ENCODE measurements around the gene SLC25A10.

The SLC25A10 gene

DNA sequence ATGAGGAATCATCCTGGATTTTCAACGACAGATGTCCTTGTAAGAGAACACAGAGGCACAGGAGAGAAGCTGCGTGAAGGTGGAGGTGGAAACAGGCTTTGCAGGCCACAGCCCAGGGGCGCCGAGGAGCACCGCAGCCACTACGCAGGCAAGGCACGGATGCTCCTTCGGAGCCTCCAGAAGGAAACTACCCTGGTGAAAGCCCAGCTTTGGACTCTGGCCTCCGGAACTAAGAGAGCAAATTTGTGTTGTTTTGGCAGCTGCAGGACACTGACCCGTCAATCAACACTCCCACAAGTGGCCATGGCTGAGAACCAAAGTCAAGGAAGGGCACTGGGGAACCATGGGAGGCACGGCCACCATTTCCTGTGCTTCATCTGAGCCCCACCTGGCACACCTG is 31.9 kb upstream of the SLC25A10 start:
- ChIA-PET POLR2A (no interaction called here), CTCF (interaction anchor here (1.2 kb wide), 1 partner anchor 24 kb away, joined by 5 read pairs; the partner anchor contains the start of gene MRPL12)
- no peak overlapping the region for H3K4me3 ChIP-seq (ENCODE audit: low read depth, low read length)
- DNase-seq (ENCODE audit: low read depth, low spot score): no peak
- TF ChIP-seq, protein P1, sequence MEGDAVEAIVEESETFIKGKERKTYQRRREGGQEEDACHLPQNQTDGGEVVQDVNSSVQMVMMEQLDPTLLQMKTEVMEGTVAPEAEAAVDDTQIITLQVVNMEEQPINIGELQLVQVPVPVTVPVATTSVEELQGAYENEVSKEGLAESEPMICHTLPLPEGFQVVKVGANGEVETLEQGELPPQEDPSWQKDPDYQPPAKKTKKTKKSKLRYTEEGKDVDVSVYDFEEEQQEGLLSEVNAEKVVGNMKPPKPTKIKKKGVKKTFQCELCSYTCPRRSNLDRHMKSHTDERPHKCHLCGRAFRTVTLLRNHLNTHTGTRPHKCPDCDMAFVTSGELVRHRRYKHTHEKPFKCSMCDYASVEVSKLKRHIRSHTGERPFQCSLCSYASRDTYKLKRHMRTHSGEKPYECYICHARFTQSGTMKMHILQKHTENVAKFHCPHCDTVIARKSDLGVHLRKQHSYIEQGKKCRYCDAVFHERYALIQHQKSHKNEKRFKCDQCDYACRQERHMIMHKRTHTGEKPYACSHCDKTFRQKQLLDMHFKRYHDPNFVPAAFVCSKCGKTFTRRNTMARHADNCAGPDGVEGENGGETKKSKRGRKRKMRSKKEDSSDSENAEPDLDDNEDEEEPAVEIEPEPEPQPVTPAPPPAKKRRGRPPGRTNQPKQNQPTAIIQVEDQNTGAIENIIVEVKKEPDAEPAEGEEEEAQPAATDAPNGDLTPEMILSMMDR (IDR thresholded peaks at IDR 0.05; ENCODE audit: insufficient read depth, low read length, missing control alignments): no peak

DNA sequence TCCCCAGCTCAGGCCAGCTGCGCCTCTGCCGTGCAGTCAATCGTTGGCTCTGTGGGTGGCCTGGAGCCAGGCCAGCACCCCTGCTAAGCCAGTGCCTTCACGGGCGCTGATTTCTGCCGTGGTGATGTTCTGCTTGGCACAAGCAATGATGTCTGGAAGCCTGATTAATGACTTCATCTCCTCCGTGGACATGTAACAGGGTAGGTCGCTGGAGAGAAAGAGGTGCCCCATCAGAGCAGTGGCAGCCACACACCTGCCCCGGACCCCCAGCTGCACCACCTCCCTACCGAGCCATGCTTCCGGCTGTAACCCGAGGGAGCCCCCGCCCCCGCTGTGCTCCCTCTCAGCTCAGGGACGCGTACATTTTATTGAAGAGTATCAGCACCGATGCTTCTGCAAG is 30.4 kb upstream of the SLC25A10 start:
- ChIA-PET POLR2A (no interaction called here), CTCF (interaction anchor here (2.6 kb wide), 1 partner anchor 9 kb away, joined by 7 read pairs; no protein-coding TSS in a partner anchor)
- TF ChIP-seq, protein P1 (IDR thresholded peaks at IDR 0.05; ENCODE audit: insufficient read depth, low read length, missing control alignments): no peak
- peak overlapping the region; percentile 12 for H3K4me3 ChIP-seq (ENCODE audit: low read depth, low read length)
- DNase-seq (ENCODE audit: low read depth, low spot score): no peak

DNA sequence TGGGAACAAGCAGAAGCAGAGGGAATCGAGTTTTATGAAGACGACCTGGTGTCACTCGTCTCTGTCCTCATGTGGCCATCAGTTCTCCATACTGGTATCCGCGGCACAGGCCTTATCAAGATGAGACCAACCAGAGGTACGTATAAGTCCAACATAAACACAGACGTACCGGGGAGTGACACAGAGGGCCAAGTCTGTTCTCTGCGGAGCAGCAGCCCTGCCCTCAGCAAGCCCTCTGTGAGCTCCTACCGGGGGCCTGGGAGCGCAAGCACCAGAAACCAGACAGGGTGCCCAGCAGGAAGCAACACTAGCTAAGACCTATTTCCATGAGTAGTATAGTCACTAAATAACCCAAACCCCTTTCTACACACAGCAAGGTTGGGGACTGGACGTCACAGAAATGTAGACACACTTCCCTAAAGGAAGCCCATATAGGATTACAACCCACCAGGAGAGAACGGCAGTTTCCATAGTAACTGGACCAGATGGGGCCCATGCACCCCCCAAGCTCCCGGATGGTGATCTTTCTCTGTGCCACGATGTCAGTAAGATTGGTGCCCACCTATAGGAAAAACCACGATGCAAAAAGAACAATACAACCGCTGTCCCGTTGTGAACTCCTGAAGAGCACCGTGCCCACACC is 29.4 kb upstream of the SLC25A10 start:
- ChIA-PET POLR2A (interaction anchor here (1.2 to 3.6 kb wide), 3 partner anchors 20 to 170 kb away, joined by 3 to 26 read pairs (median 3); partner anchors contain the start of genes ACTG1 and MRPL12), CTCF (interaction anchor here (1.3 to 2.6 kb wide), 4 partner anchors 8 to 81 kb away, joined by 3 to 7 read pairs (median 4); no protein-coding TSS in a partner anchor)
- peak overlapping the region; percentile 89 for H3K4me3 ChIP-seq (ENCODE audit: low read depth, low read length)
- no peak for DNase-seq (ENCODE audit: low read depth, low spot score)
- TF ChIP-seq, protein P1 (IDR thresholded peaks at IDR 0.05; ENCODE audit: insufficient read depth, low read length, missing control alignments): no peak

DNA sequence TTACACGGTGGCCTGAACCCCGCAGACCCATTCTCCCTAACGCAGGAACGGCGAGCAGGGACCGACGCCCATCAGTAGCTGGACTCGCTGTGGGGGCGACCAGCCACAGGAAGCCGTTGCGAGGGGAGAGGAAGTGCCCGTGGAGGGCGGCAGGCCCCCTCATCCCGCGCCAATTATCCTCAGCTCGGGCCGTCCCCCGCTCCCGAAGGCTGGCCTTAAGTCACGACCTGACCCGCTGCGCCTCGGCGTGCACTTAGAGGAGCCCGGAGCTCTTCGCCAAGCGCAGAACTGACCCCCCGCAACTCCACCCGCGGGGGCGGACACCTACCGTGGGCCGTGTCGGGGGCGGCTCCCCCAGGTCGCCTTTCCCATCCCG is 28.9 kb upstream of the SLC25A10 start:
- H3K4me3 ChIP-seq (ENCODE audit: low read depth, low read length): peak overlapping the region; percentile 89
- no peak for DNase-seq (ENCODE audit: low read depth, low spot score)
- TF ChIP-seq, protein P1 (IDR thresholded peaks at IDR 0.05; ENCODE audit: insufficient read depth, low read length, missing control alignments): no peak
- POLR2A ChIA-PET: interaction anchor here (0.7 to 3.6 kb wide), 11 partner anchors 9 to 182 kb away, joined by 3 to 26 read pairs (median 3); partner anchors contain the start of genes ACTG1, CCDC137, MRPL12 and OXLD1
- CTCF ChIA-PET: interaction anchor here (1.2 to 2.6 kb wide), 5 partner anchors 9 to 82 kb away, joined by 3 to 7 read pairs (median 4); no protein-coding TSS in a partner anchor

DNA sequence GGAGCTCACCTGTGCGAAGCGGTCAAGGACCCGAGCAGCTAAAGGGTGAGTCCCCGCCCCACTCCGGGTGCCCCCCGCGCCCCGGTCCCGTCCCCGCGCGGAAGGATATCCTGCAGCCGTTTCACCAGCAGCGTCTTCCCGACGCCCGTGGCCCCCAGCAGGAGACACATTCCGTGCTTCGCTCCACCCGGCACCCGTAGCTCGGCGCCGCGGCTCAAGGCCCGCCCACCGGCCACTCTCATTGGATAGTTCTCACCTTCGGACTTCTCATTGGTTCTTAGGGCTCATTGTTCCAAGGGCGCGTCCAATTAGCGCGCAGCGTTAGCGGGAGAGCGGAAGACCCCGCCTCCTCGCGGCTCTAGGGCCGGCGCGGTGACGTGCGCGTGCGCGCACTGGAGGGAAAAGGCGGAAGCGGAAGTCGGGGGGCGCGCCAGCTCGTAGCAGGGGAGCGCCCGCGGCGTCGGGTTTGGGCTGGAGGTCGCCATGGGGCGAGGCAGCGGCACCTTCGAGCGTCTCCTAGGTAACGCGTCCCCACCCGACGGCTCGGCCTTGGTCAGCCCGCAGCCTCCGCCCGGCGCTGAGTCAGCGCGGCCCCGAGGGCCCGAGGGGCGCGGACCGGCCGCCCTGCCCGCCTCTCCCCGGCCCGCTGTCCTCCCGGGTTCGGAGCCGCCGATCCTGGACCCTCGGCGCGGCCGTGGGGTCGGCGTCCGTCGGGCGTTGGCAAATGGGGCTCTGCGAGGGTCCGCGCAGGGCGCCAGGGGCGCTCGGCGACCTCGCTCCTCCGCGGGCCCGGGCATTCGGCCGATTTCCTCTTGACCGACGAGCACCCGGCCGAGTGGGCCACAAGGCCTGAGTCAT is 28.3 kb upstream of the SLC25A10 start, which contains the start of the genes ARL16 and HGS:
Gene ARL16 (minus strand): TSS at position 214 of the 858 bp plus-strand sequence. CDS start 44 bp downstream, at position 170.
Gene HGS (plus strand): TSS at position 428 of the 858 bp plus-strand sequence. CDS start 56 bp downstream, at position 484.
- ChIA-PET CTCF (interaction anchor here (1.2 to 2.6 kb wide), 8 partner anchors 8 to 83 kb away, joined by 3 to 9 read pairs (median 4); no protein-coding TSS in a partner anchor), POLR2A (interaction anchor here (0.7 to 3.6 kb wide), 15 partner anchors 8 to 182 kb away, joined by 3 to 26 read pairs (median 3); partner anchors contain the start of genes ACTG1, CCDC137, FAAP100 and MRPL12)
- DNase-seq (ENCODE audit: low read depth, low spot score): peak; percentile 96
- TF ChIP-seq, protein P1 (IDR thresholded peaks at IDR 0.05; ENCODE audit: insufficient read depth, low read length, missing control alignments): no peak
- H3K4me3 ChIP-seq (ENCODE audit: low read depth, low read length): peak within 1 kb of the TSS; percentile 89
